ENCODE data around the gene APPBP2.

- TF ChIP-seq CTCF (IDR thresholded peaks at IDR 0.05), result no peak
- no peak for TF ChIP-seq POLR2A (IDR thresholded peaks at IDR 0.05)
Measured at GRCh38 chr17:60491771-60492170, 34.3 kb downstream of the APPBP2 start.
